Stomach (tissue), 4 donors: ENCODE results near the gene FNDC1.

Experiments
- CTCF ChIP-seq, 7 experiments: fragments of 450-650 bp in 4 of 7; fragments of 200-600 bp in 3 of 7; sonication (generic) in 3 of 7; IDR thresholded peaks; one replicate each; pipeline ENCODE4 v1.5.1; 2016 to 2019; ENCODE audit warnings: antibody characterized with exemption in 7 of 7, control low read depth in 2 of 7, mild to moderate bottlenecking in 1 of 7
- POLR2A ChIP-seq, 4 donors: fragments of 450-650 bp; IDR thresholded peaks; one replicate each; pipeline ENCODE4 v1.6.1; 2016; ENCODE audit warnings: antibody characterized with exemption in 4 of 4, control low read depth in 2 of 4, mild to moderate bottlenecking in 1 of 4, moderate library complexity in 1 of 4

- TF ChIP-seq CTCF (IDR thresholded peaks at IDR 0.05) (no peak), POLR2A (IDR thresholded peaks at IDR 0.05) (no peak)
These were observed 43.5 kb downstream of the FNDC1 start for GRCh38 chr6:159212525-159213280.
